ENCODE data around the gene ZDHHC22.
"Not testable (repeated sequence)": the region's sequence is repeated elsewhere in the genome, so short reads cannot be mapped to it uniquely, and the experiment has no call there.

The ZDHHC22 gene

DNA sequence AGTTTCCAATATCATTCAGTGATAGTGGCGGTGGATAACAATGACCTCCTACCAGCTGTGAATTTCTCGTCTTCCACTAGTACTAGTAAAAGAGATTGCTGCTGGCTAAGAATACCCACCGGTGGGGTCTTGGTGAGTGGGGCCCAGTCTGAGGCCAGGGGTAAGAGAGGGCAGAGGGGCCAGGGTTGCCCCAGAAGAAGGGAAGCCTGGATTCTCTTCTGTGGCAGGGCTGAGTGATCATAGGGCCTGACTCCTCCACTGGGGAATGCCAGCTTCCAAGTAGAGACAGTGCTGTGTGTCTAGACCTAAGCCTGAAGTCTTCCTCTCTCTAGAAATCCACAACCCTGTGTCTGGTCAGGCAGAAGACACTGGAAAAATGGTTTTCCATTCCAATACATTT is 34.3 kb upstream of the ZDHHC22 start:
- Histone ChIP-seq H3K9me3 (ENCODE audit: control insufficient read depth, insufficient read depth, low read depth, low read length) (no peaks in the 10 kb centered on the region), H3K4me1 (ENCODE audit: control insufficient read depth, insufficient read depth, low read length) (no peaks in the 10 kb centered on the region), H3K4me3 (ENCODE audit: low read depth, low read length) (no peak overlapping the region), H3K36me3 (ENCODE audit: control insufficient read depth in 2 of 2, insufficient read depth in 1 of 2, low read length in 2 of 2) (no peaks in the 10 kb centered on the region), H3K27ac (ENCODE audit: extremely low read depth, low read depth, low read length) (no peak overlapping the region)
- ChIA-PET POLR2A (no interaction called here), CTCF (interaction anchor here (0.6 kb wide), 1 partner anchor 41 kb away, joined by 3 read pairs; no protein-coding TSS in a partner anchor)
- TF ChIP-seq, protein P1, sequence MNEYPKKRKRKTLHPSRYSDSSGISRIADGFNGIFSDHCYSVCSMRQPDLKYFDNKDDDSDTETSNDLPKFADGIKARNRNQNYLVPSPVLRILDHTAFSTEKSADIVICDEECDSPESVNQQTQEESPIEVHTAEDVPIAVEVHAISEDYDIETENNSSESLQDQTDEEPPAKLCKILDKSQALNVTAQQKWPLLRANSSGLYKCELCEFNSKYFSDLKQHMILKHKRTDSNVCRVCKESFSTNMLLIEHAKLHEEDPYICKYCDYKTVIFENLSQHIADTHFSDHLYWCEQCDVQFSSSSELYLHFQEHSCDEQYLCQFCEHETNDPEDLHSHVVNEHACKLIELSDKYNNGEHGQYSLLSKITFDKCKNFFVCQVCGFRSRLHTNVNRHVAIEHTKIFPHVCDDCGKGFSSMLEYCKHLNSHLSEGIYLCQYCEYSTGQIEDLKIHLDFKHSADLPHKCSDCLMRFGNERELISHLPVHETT (tag by site-specific recombination; IDR thresholded peaks at IDR 0.05), result no peak
- TF ChIP-seq ZNF114 (tag by site-specific recombination; IDR thresholded peaks at IDR 0.05), result no peak
- no peak for TF ChIP-seq ZNF747 (tag by site-specific recombination; IDR thresholded peaks at IDR 0.05)
- no peak for TF ChIP-seq ZNF239 (tag by site-specific recombination; IDR thresholded peaks at IDR 0.05)
- no peak for TF ChIP-seq ZNF202 (tag by site-specific recombination; IDR thresholded peaks at IDR 0.05; ENCODE audit: borderline replicate concordance)
- TF ChIP-seq, protein P2, sequence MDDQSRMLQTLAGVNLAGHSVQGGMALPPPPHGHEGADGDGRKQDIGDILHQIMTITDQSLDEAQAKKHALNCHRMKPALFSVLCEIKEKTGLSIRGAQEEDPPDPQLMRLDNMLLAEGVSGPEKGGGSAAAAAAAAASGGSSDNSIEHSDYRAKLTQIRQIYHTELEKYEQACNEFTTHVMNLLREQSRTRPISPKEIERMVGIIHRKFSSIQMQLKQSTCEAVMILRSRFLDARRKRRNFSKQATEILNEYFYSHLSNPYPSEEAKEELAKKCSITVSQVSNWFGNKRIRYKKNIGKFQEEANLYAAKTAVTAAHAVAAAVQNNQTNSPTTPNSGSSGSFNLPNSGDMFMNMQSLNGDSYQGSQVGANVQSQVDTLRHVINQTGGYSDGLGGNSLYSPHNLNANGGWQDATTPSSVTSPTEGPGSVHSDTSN (CRISPR knock-in tag; IDR thresholded peaks at IDR 0.05), result no peak
- TF ChIP-seq ZBTB21 (tag by site-specific recombination; IDR thresholded peaks at IDR 0.05), result no peak
- no peak for TF ChIP-seq MZF1 (tag by site-specific recombination; IDR thresholded peaks at IDR 0.05; ENCODE audit: borderline replicate concordance)
- TF ChIP-seq ZNF837 (tag by site-specific recombination; IDR thresholded peaks at IDR 0.05), result no peak
- TF ChIP-seq, protein P3, sequence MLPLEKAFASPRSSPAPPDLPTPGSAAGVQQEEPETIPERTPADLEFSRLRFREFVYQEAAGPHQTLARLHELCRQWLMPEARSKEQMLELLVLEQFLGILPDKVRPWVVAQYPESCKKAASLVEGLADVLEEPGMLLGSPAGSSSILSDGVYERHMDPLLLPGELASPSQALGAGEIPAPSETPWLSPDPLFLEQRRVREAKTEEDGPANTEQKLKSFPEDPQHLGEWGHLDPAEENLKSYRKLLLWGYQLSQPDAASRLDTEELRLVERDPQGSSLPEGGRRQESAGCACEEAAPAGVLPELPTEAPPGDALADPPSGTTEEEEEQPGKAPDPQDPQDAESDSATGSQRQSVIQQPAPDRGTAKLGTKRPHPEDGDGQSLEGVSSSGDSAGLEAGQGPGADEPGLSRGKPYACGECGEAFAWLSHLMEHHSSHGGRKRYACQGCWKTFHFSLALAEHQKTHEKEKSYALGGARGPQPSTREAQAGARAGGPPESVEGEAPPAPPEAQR (tag by site-specific recombination; IDR thresholded peaks at IDR 0.05), result no peak
- no peak for TF ChIP-seq SCRT2 (tag by site-specific recombination; IDR thresholded peaks at IDR 0.05)
- TF ChIP-seq ZNF654 (tag by site-specific recombination; IDR thresholded peaks at IDR 0.05; ENCODE audit: low read depth), result no peak

DNA sequence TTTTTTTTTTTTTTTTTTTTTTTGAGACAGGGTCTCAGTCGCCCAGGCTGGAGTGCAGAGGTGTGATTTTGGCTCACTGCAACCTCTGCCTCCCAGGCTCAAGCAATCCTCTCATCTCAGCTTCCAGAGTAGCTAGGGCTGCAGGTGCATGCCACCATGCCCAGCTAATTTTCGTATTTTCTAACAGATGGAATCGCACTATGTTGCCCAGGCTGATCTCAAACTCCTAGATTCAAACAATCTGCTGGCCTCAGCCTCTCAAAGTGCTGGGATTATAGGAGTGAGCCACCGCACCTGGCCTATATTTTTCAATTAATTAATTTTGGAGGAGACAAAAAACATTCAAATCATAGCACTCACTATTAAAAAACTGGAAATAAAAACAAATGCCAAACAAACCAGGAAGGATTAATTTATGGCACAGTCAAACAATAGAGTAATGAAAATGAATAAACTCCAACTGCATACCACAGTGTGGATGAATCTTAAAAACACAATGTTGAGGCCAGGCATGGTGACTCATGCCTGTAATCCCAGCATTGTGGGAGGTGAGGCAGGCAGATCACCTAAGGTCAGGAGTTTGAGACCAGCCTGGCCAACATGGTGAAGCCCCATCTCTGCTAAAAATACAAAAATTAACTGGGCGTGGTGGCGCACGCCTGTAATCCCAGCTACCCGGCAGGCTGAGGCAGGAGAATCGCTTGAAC is 32.5 kb upstream of the ZDHHC22 start:
- CTCF ChIA-PET, result interaction anchor here (0.9 to 1.2 kb wide), 3 partner anchors 21 to 150 kb away, joined by 3 to 4 read pairs (median 3); no protein-coding TSS in a partner anchor
- H3K9me3 ChIP-seq (ENCODE audit: control insufficient read depth, insufficient read depth, low read depth, low read length); H3K4me3 ChIP-seq (ENCODE audit: low read depth, low read length); H3K27ac ChIP-seq (ENCODE audit: extremely low read depth, low read depth, low read length); H3K36me3 ChIP-seq (ENCODE audit: control insufficient read depth in 2 of 2, insufficient read depth in 1 of 2, low read length in 2 of 2); H3K4me1 ChIP-seq (ENCODE audit: control insufficient read depth, insufficient read depth, low read length); POLR2A ChIA-PET: not testable (repeated sequence)
- TF ChIP-seq ZFHX2 (tag by site-specific recombination; conservative IDR thresholded peaks at IDR 0.05), result 0 out of 2 replicates have a peak, but pooled peaks have one; percentile 15
- TF ChIP-seq GLIS1 (tag by site-specific recombination; IDR thresholded peaks at IDR 0.05), result peak; percentile 46

DNA sequence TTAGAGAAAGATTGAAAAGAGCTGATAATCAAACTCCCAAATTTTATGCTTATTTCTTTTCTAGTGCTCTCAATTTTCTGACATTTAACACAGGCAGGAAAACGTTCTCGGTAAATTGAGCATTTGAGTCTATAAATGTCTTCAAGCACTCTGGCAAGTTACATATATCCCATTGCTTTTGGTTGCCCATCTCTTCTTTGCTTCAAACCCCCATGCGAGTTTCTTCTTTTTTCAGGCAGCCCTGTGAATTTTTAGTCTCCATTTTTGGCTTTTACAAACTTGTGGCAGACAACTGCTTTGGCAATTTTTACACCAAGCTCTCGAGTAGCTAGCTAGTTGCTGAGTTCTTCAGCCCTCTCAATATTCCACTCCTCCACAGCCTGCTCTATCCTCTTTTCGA is 31.3 kb upstream of the ZDHHC22 start:
- ChIA-PET POLR2A (no interaction called here), CTCF (interaction anchor here (0.6 to 1.2 kb wide), 5 partner anchors 8 to 47 kb away, joined by 3 to 5 read pairs (median 3); no protein-coding TSS in a partner anchor)
- TF ChIP-seq ZSCAN23 (tag by site-specific recombination; IDR thresholded peaks at IDR 0.05), result no peak
- TF ChIP-seq, protein P4, sequence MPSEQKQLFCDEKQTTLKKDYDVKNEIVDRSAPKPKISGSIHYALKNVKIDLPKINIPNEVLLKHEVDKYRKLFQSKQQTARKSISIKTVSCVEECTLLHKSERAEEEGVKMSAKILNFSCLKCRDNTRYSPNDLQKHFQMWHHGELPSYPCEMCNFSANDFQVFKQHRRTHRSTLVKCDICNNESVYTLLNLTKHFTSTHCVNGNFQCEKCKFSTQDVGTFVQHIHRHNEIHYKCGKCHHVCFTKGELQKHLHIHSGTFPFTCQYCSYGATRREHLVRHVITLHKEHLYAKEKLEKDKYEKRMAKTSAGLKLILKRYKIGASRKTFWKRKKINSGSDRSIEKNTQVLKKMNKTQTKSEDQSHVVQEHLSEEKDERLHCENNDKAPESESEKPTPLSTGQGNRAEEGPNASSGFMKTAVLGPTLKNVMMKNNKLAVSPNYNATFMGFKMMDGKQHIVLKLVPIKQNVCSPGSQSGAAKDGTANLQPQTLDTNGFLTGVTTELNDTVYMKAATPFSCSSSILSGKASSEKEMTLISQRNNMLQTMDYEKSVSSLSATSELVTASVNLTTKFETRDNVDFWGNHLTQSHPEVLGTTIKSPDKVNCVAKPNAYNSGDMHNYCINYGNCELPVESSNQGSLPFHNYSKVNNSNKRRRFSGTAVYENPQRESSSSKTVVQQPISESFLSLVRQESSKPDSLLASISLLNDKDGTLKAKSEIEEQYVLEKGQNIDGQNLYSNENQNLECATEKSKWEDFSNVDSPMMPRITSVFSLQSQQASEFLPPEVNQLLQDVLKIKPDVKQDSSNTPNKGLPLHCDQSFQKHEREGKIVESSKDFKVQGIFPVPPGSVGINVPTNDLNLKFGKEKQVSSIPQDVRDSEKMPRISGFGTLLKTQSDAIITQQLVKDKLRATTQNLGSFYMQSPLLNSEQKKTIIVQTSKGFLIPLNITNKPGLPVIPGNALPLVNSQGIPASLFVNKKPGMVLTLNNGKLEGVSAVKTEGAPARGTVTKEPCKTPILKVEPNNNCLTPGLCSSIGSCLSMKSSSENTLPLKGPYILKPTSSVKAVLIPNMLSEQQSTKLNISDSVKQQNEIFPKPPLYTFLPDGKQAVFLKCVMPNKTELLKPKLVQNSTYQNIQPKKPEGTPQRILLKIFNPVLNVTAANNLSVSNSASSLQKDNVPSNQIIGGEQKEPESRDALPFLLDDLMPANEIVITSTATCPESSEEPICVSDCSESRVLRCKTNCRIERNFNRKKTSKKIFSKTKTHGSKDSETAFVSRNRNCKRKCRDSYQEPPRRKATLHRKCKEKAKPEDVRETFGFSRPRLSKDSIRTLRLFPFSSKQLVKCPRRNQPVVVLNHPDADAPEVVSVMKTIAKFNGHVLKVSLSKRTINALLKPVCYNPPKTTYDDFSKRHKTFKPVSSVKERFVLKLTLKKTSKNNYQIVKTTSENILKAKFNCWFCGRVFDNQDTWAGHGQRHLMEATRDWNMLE (tag by site-specific recombination; conservative IDR thresholded peaks at IDR 0.05; ENCODE audit: low read depth), result no peak
- Histone ChIP-seq H3K27ac (ENCODE audit: extremely low read depth, low read depth, low read length) (no peak overlapping the region), H3K4me1 (ENCODE audit: control insufficient read depth, insufficient read depth, low read length) (no peaks in the 10 kb centered on the region), H3K4me3 (ENCODE audit: low read depth, low read length) (no peak overlapping the region), H3K36me3 (ENCODE audit: control insufficient read depth in 2 of 2, insufficient read depth in 1 of 2, low read length in 2 of 2) (no peaks in the 10 kb centered on the region), H3K9me3 (ENCODE audit: control insufficient read depth, insufficient read depth, low read depth, low read length) (no peaks in the 10 kb centered on the region)
